IPS-20b (cell line): Measurements from ENCODE around the gene KRTCAP2.
A peak's percentile ranks its signal among the peaks of the same experiment; 100 is the strongest.
"Not testable (repeated sequence)": the region's sequence is repeated elsewhere in the genome, so short reads cannot be mapped to it uniquely, and the experiment has no call there.

Source experiments
- H3K27ac ChIP-seq: one replicate; pipeline ENCODE4 v1.5.1; 2013; ENCODE audit warnings: low read length
- H3K27me3 ChIP-seq: 2 replicates; pipeline ENCODE4 v1.6.1; 2013; ENCODE audit warnings: mild to moderate bottlenecking, low read length, inconsistent platforms; ENCODE audit not compliant: insufficient read depth
- H3K36me3 ChIP-seq: 2 replicates; pipeline ENCODE4 v1.6.1; 2013; ENCODE audit warnings: low read depth, mild to moderate bottlenecking, inconsistent platforms, low read length, moderate library complexity; ENCODE audit not compliant: insufficient read depth
- H3K4me1 ChIP-seq: 2 replicates; pipeline ENCODE4 v1.6.1; 2013; ENCODE audit warnings: mild to moderate bottlenecking, control low read depth, inconsistent platforms, low read length, moderate library complexity; ENCODE audit not compliant: insufficient read depth
- H3K4me3 ChIP-seq: 2 replicates; pipeline ENCODE4 v1.5.1; 2013; ENCODE audit warnings: mild to moderate bottlenecking, low read length, inconsistent platforms
- H3K9ac ChIP-seq: 2 replicates; pipeline ENCODE4 v1.6.1; 2013; ENCODE audit warnings: low read depth, mild to moderate bottlenecking, inconsistent platforms, low read length, moderate library complexity
- H3K9me3 ChIP-seq: 2 replicates; pipeline ENCODE4 v1.6.1; 2013; ENCODE audit warnings: mild to moderate bottlenecking, low read depth, low read length, inconsistent platforms; ENCODE audit not compliant: insufficient read depth

The KRTCAP2 gene

GRCh38 chr1:155196893-155197638 is 24.0 kb upstream of the KRTCAP2 start:
- peak overlapping the region; percentile 98 for H3K27ac ChIP-seq
- peak overlapping the region; percentile 99; the same call in 1 of the 2 replicates for H3K9ac ChIP-seq

GRCh38 chr1:155196103-155196892 is 23.2 kb upstream of the KRTCAP2 start:
- H3K27ac ChIP-seq = peak overlapping the region; percentile 98
- H3K27me3 ChIP-seq = no peaks in the 10 kb centered on the region
- H3K4me3 ChIP-seq = peak overlapping the region; percentile 99
- peaks cover 19% of the 10 kb centered on the region for H3K4me1 ChIP-seq
- H3K9ac ChIP-seq = peak overlapping the region; percentile 99
- peaks cover 57% of the 10 kb centered on the region for H3K36me3 ChIP-seq
- H3K9me3 ChIP-seq = no peaks in the 10 kb centered on the region

More at GRCh38 chr1:155196893-155197638, 24.0 kb upstream of the KRTCAP2 start:
- H3K27me3 ChIP-seq = no peaks in the 10 kb centered on the region
- peak overlapping the region; percentile 99 for H3K4me3 ChIP-seq
- peaks cover 19% of the 10 kb centered on the region for H3K4me1 ChIP-seq
- no peaks in the 10 kb centered on the region for H3K9me3 ChIP-seq
- H3K36me3 ChIP-seq = peaks cover 64% of the 10 kb centered on the region

- H3K4me3 ChIP-seq = peak overlapping the region; percentile 99
- H3K4me1 ChIP-seq = peaks cover 19% of the 10 kb centered on the region
- H3K9me3 ChIP-seq = no peaks in the 10 kb centered on the region
- peaks cover 48% of the 10 kb centered on the region for H3K36me3 ChIP-seq
- peak overlapping the region; percentile 99 for H3K9ac ChIP-seq
- no peaks in the 10 kb centered on the region for H3K27me3 ChIP-seq
- peak overlapping the region; percentile 97 for H3K27ac ChIP-seq
These were observed 22.3 kb upstream of the KRTCAP2 start for GRCh38 chr1:155195201-155196102.

- Histone ChIP-seq H3K27ac (peak overlapping the region; percentile 89), H3K4me1 (peaks cover 19% of the 10 kb centered on the region), H3K9ac (peak overlapping the region; percentile 92; the same call in 1 of the 2 replicates), H3K4me3 (peak overlapping the region; percentile 99), H3K36me3 (peaks cover 33% of the 10 kb centered on the region)
- H3K27me3 ChIP-seq, H3K9me3 ChIP-seq: not testable (repeated sequence)
These were observed 20.8 kb upstream of the KRTCAP2 start for GRCh38 chr1:155193991-155194240.

DNA sequence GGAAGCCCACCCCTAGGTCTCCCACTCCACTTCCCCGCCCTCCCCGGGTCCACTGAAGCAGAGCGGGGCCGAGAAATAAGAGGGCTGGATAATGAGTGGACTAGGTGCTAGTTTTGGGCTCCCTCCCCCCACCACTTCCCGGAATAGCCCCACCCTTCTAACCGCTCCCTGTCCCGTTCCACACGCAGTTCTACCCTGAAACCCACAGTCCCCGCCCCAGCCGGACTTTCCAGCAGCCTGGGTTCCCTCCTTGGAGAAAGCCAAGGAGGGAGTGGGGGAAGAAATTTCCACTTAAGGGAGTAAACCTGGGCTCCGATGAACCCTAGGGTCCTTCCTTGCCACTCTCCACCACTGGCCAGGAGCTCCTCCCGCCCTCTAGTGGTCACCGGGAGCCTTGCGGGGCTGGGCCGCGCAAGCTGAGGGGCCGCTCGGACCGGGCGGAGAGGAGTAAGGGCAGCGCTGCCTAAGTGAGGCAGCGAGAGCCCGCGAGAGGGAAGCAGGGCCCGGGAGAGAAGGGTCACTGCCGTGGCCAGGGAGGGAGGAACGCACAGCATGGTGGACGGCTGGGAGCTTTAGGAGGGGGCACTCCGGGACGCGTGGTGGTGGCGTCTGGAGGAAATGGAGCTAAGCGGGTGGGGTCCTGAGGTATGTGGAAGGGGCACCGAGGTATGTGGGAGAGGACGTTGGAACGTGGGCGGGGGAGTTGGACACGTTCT is 20.3 kb upstream of the KRTCAP2 start:
- peak overlapping the region; percentile 89 for H3K27ac ChIP-seq
- H3K9ac ChIP-seq = peak overlapping the region; percentile 92; the same call in 1 of the 2 replicates
- H3K4me3 ChIP-seq = peak overlapping the region; percentile 99
- H3K27me3 ChIP-seq = no peaks in the 10 kb centered on the region
- peaks cover 28% of the 10 kb centered on the region for H3K36me3 ChIP-seq
- H3K9me3 ChIP-seq = no peaks in the 10 kb centered on the region
- peaks cover 19% of the 10 kb centered on the region for H3K4me1 ChIP-seq

DNA sequence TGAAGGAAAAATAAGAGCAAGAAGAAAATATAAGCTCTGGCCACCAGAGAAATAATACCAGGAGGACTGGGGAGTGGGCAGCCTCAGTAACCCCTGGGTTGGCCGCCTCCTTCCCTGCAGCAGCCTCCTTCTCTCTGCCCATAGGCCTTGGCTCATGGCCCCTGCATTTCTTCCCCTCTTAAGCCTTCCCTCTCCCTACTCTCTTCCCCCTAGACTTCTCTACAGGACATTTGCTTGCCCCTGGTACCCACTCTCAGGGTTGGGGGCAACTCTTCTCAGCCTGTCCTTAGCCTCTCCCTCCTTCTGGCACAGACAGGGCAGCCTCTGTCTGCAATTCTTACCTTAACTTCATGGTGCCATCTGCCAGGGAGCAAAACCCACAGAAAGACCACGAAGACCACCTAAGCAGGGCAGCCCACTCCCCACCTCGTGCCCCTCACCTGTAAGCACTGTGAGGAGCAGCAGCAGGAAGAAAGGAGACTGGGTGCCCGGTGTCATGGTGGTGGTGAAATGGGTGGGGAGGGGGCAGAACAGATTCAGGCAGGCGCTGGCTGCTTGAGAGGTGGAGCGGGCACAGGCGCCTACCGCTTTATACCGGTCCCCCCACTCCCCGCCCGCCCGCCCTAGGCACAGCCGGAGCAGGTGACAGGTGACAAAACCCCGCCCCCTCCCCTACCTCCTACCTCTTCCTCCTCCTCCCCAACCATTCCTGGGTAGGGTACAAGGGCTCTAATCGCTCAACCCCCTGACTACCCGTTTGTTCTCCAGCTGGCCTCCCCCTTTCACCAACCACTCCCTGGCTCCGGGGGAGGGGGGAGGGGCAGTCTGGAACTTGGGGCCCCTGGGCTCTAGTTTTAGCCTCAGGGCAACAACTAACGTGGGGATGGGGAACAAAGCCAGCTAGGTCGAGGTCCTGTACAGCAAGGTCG is 19.5 kb upstream of the KRTCAP2 start:
- H3K9ac ChIP-seq = peak overlapping the region; percentile 92; the same call in 1 of the 2 replicates
- peak overlapping the region; percentile 89 for H3K27ac ChIP-seq
- peaks cover 20% of the 10 kb centered on the region for H3K36me3 ChIP-seq

DNA sequence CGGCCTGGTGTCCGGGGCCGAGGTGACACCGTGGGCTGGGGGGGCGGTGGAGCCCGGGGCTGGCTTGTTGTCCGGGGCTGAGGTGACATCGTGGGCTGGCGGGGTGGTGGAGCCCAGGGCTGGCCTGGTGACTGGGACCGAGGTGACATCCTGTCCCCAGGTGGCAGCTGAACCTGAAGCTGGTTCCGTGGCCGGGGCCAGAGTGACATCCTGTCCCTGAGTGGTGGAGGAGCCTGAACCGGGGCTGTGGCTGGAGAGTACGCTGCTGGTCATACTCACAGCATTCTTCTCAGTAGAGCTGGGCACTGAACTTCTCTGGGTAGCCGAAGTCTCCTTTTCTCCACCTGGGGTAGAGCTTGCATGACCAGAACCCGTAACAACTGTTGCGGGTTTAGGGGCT is 18.8 kb upstream of the KRTCAP2 start:
- peaks cover 9% of the 10 kb centered on the region for H3K4me1 ChIP-seq
- no peaks in the 10 kb centered on the region for H3K27me3 ChIP-seq
- H3K4me3 ChIP-seq = no peak overlapping the region
- H3K9ac ChIP-seq = no peak overlapping the region
- no peaks in the 10 kb centered on the region for H3K9me3 ChIP-seq
- H3K27ac ChIP-seq = no peak overlapping the region
- peaks cover 13% of the 10 kb centered on the region for H3K36me3 ChIP-seq

More for the DNA sequence above, 19.5 kb upstream of the KRTCAP2 start:
- Histone ChIP-seq H3K4me1 (peaks cover 16% of the 10 kb centered on the region), H3K4me3 (peak overlapping the region; percentile 99), H3K27me3 (no peaks in the 10 kb centered on the region), H3K9me3 (no peaks in the 10 kb centered on the region)

- H3K9me3 ChIP-seq, H3K9ac ChIP-seq: not testable (repeated sequence)
- peaks cover 15% of the 10 kb centered on the region; the same call in 1 of the 2 replicates for H3K4me1 ChIP-seq
These were observed 16.8 kb upstream of the KRTCAP2 start for GRCh38 chr1:155189926-155190325.

GRCh38 chr1:155188268-155188667 is 15.2 kb upstream of the KRTCAP2 start:
- Histone ChIP-seq H3K27ac (no peak overlapping the region), H3K9me3 (no peaks in the 10 kb centered on the region), H3K27me3 (no peaks in the 10 kb centered on the region), H3K36me3 (no peaks in the 10 kb centered on the region), H3K4me1 (peaks cover 15% of the 10 kb centered on the region; the same call in 1 of the 2 replicates), H3K4me3 (no peak overlapping the region), H3K9ac (no peak overlapping the region)

More at GRCh38 chr1:155189926-155190325, 16.8 kb upstream of the KRTCAP2 start:
- H3K27ac ChIP-seq, H3K36me3 ChIP-seq, H3K4me3 ChIP-seq, H3K27me3 ChIP-seq: not testable (repeated sequence)

DNA sequence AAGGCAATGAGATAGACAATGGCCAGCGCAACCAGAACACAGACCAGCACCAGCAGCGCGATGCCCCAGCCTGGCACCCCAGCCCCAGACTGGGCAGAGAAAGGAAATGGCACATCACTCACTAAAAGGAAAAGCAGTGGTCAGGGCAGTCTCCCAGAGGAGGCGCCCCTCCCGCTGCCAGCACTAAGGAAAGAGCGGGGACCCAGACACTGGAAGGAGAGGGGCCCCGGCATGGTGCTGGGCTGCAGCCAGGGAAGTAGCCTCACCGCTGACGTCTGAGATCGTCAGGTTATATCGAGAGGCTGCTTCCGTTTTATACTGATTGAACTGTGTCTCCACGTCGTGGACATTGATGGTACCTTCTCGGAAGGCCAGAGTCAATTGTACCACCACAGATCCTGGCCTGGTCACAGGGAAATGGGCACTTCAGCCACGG is 14.4 kb upstream of the KRTCAP2 start:
- peaks cover 13% of the 10 kb centered on the region; the same call in 1 of the 2 replicates for H3K4me1 ChIP-seq
- H3K9ac ChIP-seq = no peak overlapping the region
- peaks cover 2% of the 10 kb centered on the region; the same call in 1 of the 2 replicates for H3K36me3 ChIP-seq
- no peak overlapping the region for H3K4me3 ChIP-seq
- H3K27me3 ChIP-seq = no peaks in the 10 kb centered on the region
- no peak overlapping the region for H3K27ac ChIP-seq
- no peaks in the 10 kb centered on the region for H3K9me3 ChIP-seq
